GM21576 (cell line): ENCODE results near the gene SRBD1.
A peak's percentile ranks its signal among the peaks of the same experiment; 100 is the strongest.

Experiments
- ATAC-seq: cut with Tn5 transposase; IDR thresholded peaks from one replicate; pipeline ENCODE4 v1.9.1; 2021; ENCODE audit warnings: mild to moderate bottlenecking, moderate library complexity; ENCODE audit not compliant: unreplicated experiment

The SRBD1 gene

GRCh38 chr2:45637440-45637839 lies 26.4 kb upstream of the SRBD1 start:
- ATAC-seq: peak; percentile 71

GRCh38 chr2:45636008-45636407 lies 24.9 kb upstream of the SRBD1 start:
- ATAC-seq: no peak

GRCh38 chr2:45634223-45634622 lies 23.2 kb upstream of the SRBD1 start:
- no peak for ATAC-seq

GRCh38 chr2:45631955-45632354 lies 20.9 kb upstream of the SRBD1 start:
- no peak for ATAC-seq

- ATAC-seq: no peak
Observed at GRCh38 chr2:45631319-45631718, 20.3 kb upstream of the SRBD1 start.

GRCh38 chr2:45629971-45630370 lies 18.9 kb upstream of the SRBD1 start:
- ATAC-seq: no peak

GRCh38 chr2:45627911-45628310 lies 16.8 kb upstream of the SRBD1 start:
- ATAC-seq: no peak

GRCh38 chr2:45626387-45627221 lies 15.5 kb upstream of the SRBD1 start:
- ATAC-seq: no peak

GRCh38 chr2:45625824-45626223 lies 14.8 kb upstream of the SRBD1 start:
- no peak for ATAC-seq

- no peak for ATAC-seq
Observed at GRCh38 chr2:45623098-45623497, 12.0 kb upstream of the SRBD1 start.

GRCh38 chr2:45622336-45623075 lies 11.4 kb upstream of the SRBD1 start:
- no peak for ATAC-seq

GRCh38 chr2:45617496-45617895 lies 6.4 kb upstream of the SRBD1 start:
- no peak for ATAC-seq

- ATAC-seq: no peak
Observed at GRCh38 chr2:45616658-45617411, 5.8 kb upstream of the SRBD1 start.

- ATAC-seq: no peak
Observed at GRCh38 chr2:45614871-45615415, 3.9 kb upstream of the SRBD1 start.

GRCh38 chr2:45614330-45614729 lies 3.3 kb upstream of the SRBD1 start:
- no peak for ATAC-seq

- ATAC-seq: no peak
Observed at GRCh38 chr2:45612731-45613130, 1.7 kb upstream of the SRBD1 start.

GRCh38 chr2:45612285-45612684 lies 1.2 kb upstream of the SRBD1 start:
- no peak for ATAC-seq

- peak; percentile 43 for ATAC-seq
Observed at GRCh38 chr2:45610281-45611019, 617 bp downstream of the SRBD1 start.

- ATAC-seq: no peak
Observed at GRCh38 chr2:45607701-45608100, 3.4 kb downstream of the SRBD1 start.

GRCh38 chr2:45606796-45607195 lies 4.3 kb downstream of the SRBD1 start:
- no peak for ATAC-seq

- no peak for ATAC-seq
Observed at GRCh38 chr2:45605116-45605515, 6.0 kb downstream of the SRBD1 start.
